Measurements from ENCODE around the gene ASMTL.
A peak's percentile ranks its signal among the peaks of the same experiment; 100 is the strongest.

Gene ASMTL

GRCh38 chrX:1417921-1418771 lies 34.6 kb downstream of the ASMTL start:
- H2BK12ac ChIP-seq (ENCODE audit: low read length) = no peak overlapping the region
- no peak overlapping the region for H4K8ac ChIP-seq (ENCODE audit: low read depth, low read length)
- H3K79me2 ChIP-seq (ENCODE audit: control insufficient read depth, insufficient read depth, low read length, poor library complexity) = no peaks in the 10 kb centered on the region
- no peak overlapping the region for H3K4me3 ChIP-seq (ENCODE audit: low read depth, low read length)
- no peak overlapping the region for H3K14ac ChIP-seq (ENCODE audit: low read length)
- no peak overlapping the region for H3K4ac ChIP-seq (ENCODE audit: low read depth, low read length)
- no peak overlapping the region for H3K9ac ChIP-seq (ENCODE audit: low read length)
- H3K9me3 ChIP-seq (ENCODE audit: insufficient read depth, low read depth, low read length) = peaks cover 24% of the 10 kb centered on the region
- no peak overlapping the region for H4K91ac ChIP-seq (ENCODE audit: low read depth, low read length)
- no peaks in the 10 kb centered on the region for H3K79me1 ChIP-seq (ENCODE audit: low read length)
- H2AK5ac ChIP-seq (ENCODE audit: low read length) = no peak overlapping the region
- WGBS (ENCODE audit: extremely low coverage, insufficient coverage, insufficient read length) = no CpG with 5 or more reads among the region's 20 CpGs
- no peak overlapping the region for H2AFZ ChIP-seq (ENCODE audit: insufficient read depth, low read length, poor library complexity)
- H3K36me3 ChIP-seq (ENCODE audit: control insufficient read depth in 1 of 2, insufficient read depth in 2 of 2, low read length in 2 of 2) = peaks cover 45 to 65% of the 10 kb centered on the region in 2 experiments
- no peak overlapping the region for H3K18ac ChIP-seq (ENCODE audit: low read length)
- H3K27ac ChIP-seq (ENCODE audit: low read depth, low read length) = no peak overlapping the region
- DNase-seq = no peak
- H3K27me3 ChIP-seq (ENCODE audit: insufficient read depth, low read length) = no peaks in the 10 kb centered on the region
- H3K4me2 ChIP-seq (ENCODE audit: low read length) = no peak overlapping the region
- no peak overlapping the region for H2BK5ac ChIP-seq (ENCODE audit: low read depth, low read length, poor library complexity)
- H4K12ac ChIP-seq (ENCODE audit: low read depth, low read length) = no peak overlapping the region
- no peak overlapping the region for H3K23ac ChIP-seq (ENCODE audit: low read length)
- no peaks in the 10 kb centered on the region for H3K4me1 ChIP-seq (ENCODE audit: control insufficient read depth in 1 of 2, insufficient read depth in 2 of 2, low read length in 2 of 2)
- H2BK120ac ChIP-seq (ENCODE audit: insufficient read depth, low read length, poor library complexity) = no peak overlapping the region

GRCh38 chrX:1416965-1417760 lies 35.5 kb downstream of the ASMTL start:
- Histone ChIP-seq H3K9ac (ENCODE audit: low read length) (no peak overlapping the region), H3K4me2 (ENCODE audit: low read length) (no peak overlapping the region), H2BK12ac (ENCODE audit: low read length) (no peak overlapping the region), H2AFZ (ENCODE audit: insufficient read depth, low read length, poor library complexity) (no peak overlapping the region), H3K4me3 (ENCODE audit: low read depth, low read length) (peak overlapping the region; percentile 60), H3K23ac (ENCODE audit: low read length) (no peak overlapping the region), H3K79me1 (ENCODE audit: low read length) (no peaks in the 10 kb centered on the region), H2BK5ac (ENCODE audit: low read depth, low read length, poor library complexity) (no peak overlapping the region), H2AK5ac (ENCODE audit: low read length) (no peak overlapping the region), H4K8ac (ENCODE audit: low read depth, low read length) (no peak overlapping the region), H3K9me3 (ENCODE audit: insufficient read depth, low read depth, low read length) (peaks cover 21% of the 10 kb centered on the region), H3K4me1 (ENCODE audit: control insufficient read depth in 1 of 2, insufficient read depth in 2 of 2, low read length in 2 of 2) (no peaks in the 10 kb centered on the region), H3K79me2 (ENCODE audit: control insufficient read depth, insufficient read depth, low read length, poor library complexity) (no peaks in the 10 kb centered on the region), H3K36me3 (ENCODE audit: control insufficient read depth in 1 of 2, insufficient read depth in 2 of 2, low read length in 2 of 2) (peaks cover 48 to 66% of the 10 kb centered on the region in 2 experiments), H4K91ac (ENCODE audit: low read depth, low read length) (no peak overlapping the region), H3K18ac (ENCODE audit: low read length) (no peak overlapping the region), H3K27me3 (ENCODE audit: insufficient read depth, low read length) (no peaks in the 10 kb centered on the region), H4K12ac (ENCODE audit: low read depth, low read length) (no peak overlapping the region), H3K27ac (ENCODE audit: low read depth, low read length) (no peak overlapping the region), H3K4ac (ENCODE audit: low read depth, low read length) (no peak overlapping the region), H2BK120ac (ENCODE audit: insufficient read depth, low read length, poor library complexity) (no peak overlapping the region), H3K14ac (ENCODE audit: low read length) (no peak overlapping the region)
- no peak for DNase-seq
- no CpG with 5 or more reads among the region's 14 CpGs for WGBS (ENCODE audit: extremely low coverage, insufficient coverage, insufficient read length)

GRCh38 chrX:1416327-1416784 lies 36.4 kb downstream of the ASMTL start:
- H3K14ac ChIP-seq (ENCODE audit: low read length) = no peak overlapping the region
- H3K4ac ChIP-seq (ENCODE audit: low read depth, low read length) = no peak overlapping the region
- no peak overlapping the region for H2AK5ac ChIP-seq (ENCODE audit: low read length)
- no peak overlapping the region for H2BK5ac ChIP-seq (ENCODE audit: low read depth, low read length, poor library complexity)
- no CpG with 5 or more reads among the region's 15 CpGs for WGBS (ENCODE audit: extremely low coverage, insufficient coverage, insufficient read length)
- no peak overlapping the region for H2BK12ac ChIP-seq (ENCODE audit: low read length)
- H3K9me3 ChIP-seq (ENCODE audit: insufficient read depth, low read depth, low read length) = peaks cover 14% of the 10 kb centered on the region
- no peak overlapping the region for H4K8ac ChIP-seq (ENCODE audit: low read depth, low read length)
- no peak overlapping the region for H4K91ac ChIP-seq (ENCODE audit: low read depth, low read length)
- no peak for DNase-seq
- no peak overlapping the region for H3K27ac ChIP-seq (ENCODE audit: low read depth, low read length)
- H3K4me3 ChIP-seq (ENCODE audit: low read depth, low read length) = peak overlapping the region; percentile 60
- no peaks in the 10 kb centered on the region for H3K79me2 ChIP-seq (ENCODE audit: control insufficient read depth, insufficient read depth, low read length, poor library complexity)
- peaks cover 48 to 65% of the 10 kb centered on the region in 2 experiments for H3K36me3 ChIP-seq (ENCODE audit: control insufficient read depth in 1 of 2, insufficient read depth in 2 of 2, low read length in 2 of 2)
- no peak overlapping the region for H3K9ac ChIP-seq (ENCODE audit: low read length)
- H2AFZ ChIP-seq (ENCODE audit: insufficient read depth, low read length, poor library complexity) = no peak overlapping the region
- no peaks in the 10 kb centered on the region for H3K4me1 ChIP-seq (ENCODE audit: control insufficient read depth in 1 of 2, insufficient read depth in 2 of 2, low read length in 2 of 2)
- H3K79me1 ChIP-seq (ENCODE audit: low read length) = no peaks in the 10 kb centered on the region
- H4K12ac ChIP-seq (ENCODE audit: low read depth, low read length) = no peak overlapping the region
- no peak overlapping the region for H3K18ac ChIP-seq (ENCODE audit: low read length)
- no peak overlapping the region for H2BK120ac ChIP-seq (ENCODE audit: insufficient read depth, low read length, poor library complexity)
- H3K4me2 ChIP-seq (ENCODE audit: low read length) = no peak overlapping the region
- H3K27me3 ChIP-seq (ENCODE audit: insufficient read depth, low read length) = no peaks in the 10 kb centered on the region
- no peak overlapping the region for H3K23ac ChIP-seq (ENCODE audit: low read length)

- no peak overlapping the region for H2BK120ac ChIP-seq (ENCODE audit: insufficient read depth, low read length, poor library complexity)
- WGBS (ENCODE audit: extremely low coverage, insufficient coverage, insufficient read length) = no CpG with 5 or more reads among the region's 31 CpGs
- H3K4me3 ChIP-seq (ENCODE audit: low read depth, low read length) = no peak overlapping the region
- H3K14ac ChIP-seq (ENCODE audit: low read length) = no peak overlapping the region
- no peaks in the 10 kb centered on the region for H3K79me1 ChIP-seq (ENCODE audit: low read length)
- H2AK5ac ChIP-seq (ENCODE audit: low read length) = no peak overlapping the region
- no peak overlapping the region for H3K9ac ChIP-seq (ENCODE audit: low read length)
- no peak overlapping the region for H3K18ac ChIP-seq (ENCODE audit: low read length)
- no peak overlapping the region for H2BK12ac ChIP-seq (ENCODE audit: low read length)
- no peak overlapping the region for H4K91ac ChIP-seq (ENCODE audit: low read depth, low read length)
- no peak overlapping the region for H3K4ac ChIP-seq (ENCODE audit: low read depth, low read length)
- no peak overlapping the region for H3K27ac ChIP-seq (ENCODE audit: low read depth, low read length)
- DNase-seq = no peak
- H3K27me3 ChIP-seq (ENCODE audit: insufficient read depth, low read length) = no peaks in the 10 kb centered on the region
- H3K23ac ChIP-seq (ENCODE audit: low read length) = no peak overlapping the region
- H3K9me3 ChIP-seq (ENCODE audit: insufficient read depth, low read depth, low read length) = peaks cover 8% of the 10 kb centered on the region
- H3K79me2 ChIP-seq (ENCODE audit: control insufficient read depth, insufficient read depth, low read length, poor library complexity) = no peaks in the 10 kb centered on the region
- H2BK5ac ChIP-seq (ENCODE audit: low read depth, low read length, poor library complexity) = no peak overlapping the region
- H2AFZ ChIP-seq (ENCODE audit: insufficient read depth, low read length, poor library complexity) = no peak overlapping the region
- no peaks in the 10 kb centered on the region for H3K4me1 ChIP-seq (ENCODE audit: control insufficient read depth in 1 of 2, insufficient read depth in 2 of 2, low read length in 2 of 2)
- no peak overlapping the region for H4K8ac ChIP-seq (ENCODE audit: low read depth, low read length)
- no peak overlapping the region for H4K12ac ChIP-seq (ENCODE audit: low read depth, low read length)
- H3K36me3 ChIP-seq (ENCODE audit: control insufficient read depth in 1 of 2, insufficient read depth in 2 of 2, low read length in 2 of 2) = peaks cover 37 to 54% of the 10 kb centered on the region in 2 experiments
- no peak overlapping the region for H3K4me2 ChIP-seq (ENCODE audit: low read length)
Measured at GRCh38 chrX:1412551-1413161, 40.1 kb downstream of the ASMTL start.

All from trophoblast cell (in vitro differentiated cells and primary cell).